Sigmoid colon (tissue), 4 donors: ENCODE measurements around the gene CRACR2A.

Experiments
- CTCF ChIP-seq, 4 experiments: fragments of 450-650 bp in 3 of 4; fragments of 200-600 bp in 1 of 4; IDR thresholded peaks; one replicate each; pipeline ENCODE4 v1.5.1; 2016 to 2019; ENCODE audit warnings: antibody characterized with exemption in 4 of 4, mild to moderate bottlenecking in 3 of 4, moderate library complexity in 2 of 4
- POLR2A ChIP-seq, 2 donors: fragments of 450-650 bp; IDR thresholded peaks; one replicate each; pipeline ENCODE4 v1.6.1; 2016; ENCODE audit warnings: antibody characterized with exemption in 2 of 2, mild to moderate bottlenecking in 2 of 2, moderate library complexity in 2 of 2
- POLR2AphosphoS5 ChIP-seq, 4 donors: sonication (generic); formaldehyde crosslinking; IDR thresholded peaks; one replicate each; pipeline ENCODE4 v1.6.1; 2017; ENCODE audit warnings: antibody characterized with exemption in 4 of 4

GRCh38 chr12:3713483-3713882, 39.4 kb downstream of the CRACR2A start:
- no peak for TF ChIP-seq POLR2A (IDR thresholded peaks at IDR 0.05)
- TF ChIP-seq CTCF (IDR thresholded peaks at IDR 0.05) = no peak
- TF ChIP-seq POLR2AphosphoS5 (IDR thresholded peaks at IDR 0.05) = no peak
